HEK293 (cell line): ENCODE measurements around the gene SRI.

Source experiments
- CTCF ChIA-PET: fragments of 350-600 bp; formaldehyde crosslinking; extraction: SDS; loops from one replicate; lab custom pipeline; 2021; ENCODE audit warnings: antibody characterized with exemption; lab: Yijun Ruan, JAX
- POLR2A ChIA-PET: fragments of 300-600 bp; formaldehyde crosslinking; extraction: SDS; loops from one replicate; lab custom pipeline; 2020; ENCODE audit warnings: antibody characterized with exemption, inconsistent platforms; lab: Yijun Ruan, JAX
- H3K27ac ChIP-seq: fragments of 200-500 bp; sonication (Bioruptor generic); 2 replicates; pipeline ENCODE4 v1.5.1; 2014; ENCODE audit warnings: low read depth, low read length, control low read depth, inconsistent platforms; ENCODE audit errors: extremely low read depth
- H3K36me3 ChIP-seq, 2 experiments: fragments of 200-500 bp in 1 of 2; sonication (Bioruptor generic) in 1 of 2; 1 replicate in 1 of 2; 2 replicates in 1 of 2; pipeline ENCODE4 v1.5.1; 2014 to 2017; ENCODE audit warnings: inconsistent platforms in 2 of 2, low read length in 2 of 2; ENCODE audit not compliant: control insufficient read depth in 2 of 2, insufficient read depth in 1 of 2
- H3K4me1 ChIP-seq: fragments of 200-500 bp; sonication (Bioruptor generic); 2 replicates; pipeline ENCODE4 v1.5.1; 2014; ENCODE audit warnings: mild to moderate bottlenecking, low read length, inconsistent platforms; ENCODE audit not compliant: control insufficient read depth, insufficient read depth
- H3K4me3 ChIP-seq: 2 replicates; pipeline ENCODE4 v1.5.1; 2011; ENCODE audit warnings: low read depth, mild to moderate bottlenecking, control low read depth, low read length, moderate library complexity
- H3K9me3 ChIP-seq: fragments of 200-500 bp; sonication (Bioruptor generic); 2 replicates; pipeline ENCODE4 v1.5.1; 2014; ENCODE audit warnings: low read depth, low read length, inconsistent platforms; ENCODE audit not compliant: control insufficient read depth, insufficient read depth
- ATF2 ChIP-seq: fragments of 450-650 bp; formaldehyde crosslinking; IDR thresholded peaks from 2 replicates; pipeline ENCODE4 v1.5.1; 2016; ENCODE audit warnings: missing biosample characterization, missing genetic modification characterization, low read depth
- HIC1 ChIP-seq: fragments of 450-650 bp; formaldehyde crosslinking; IDR thresholded peaks from 2 replicates; pipeline ENCODE4 v1.5.1; 2016; ENCODE audit warnings: missing biosample characterization, missing genetic modification characterization
- IKZF3 ChIP-seq: fragments of 450-650 bp; IDR thresholded peaks from 2 replicates; pipeline ENCODE4 v1.5.0; 2018; ENCODE audit warnings: missing biosample characterization, mild to moderate bottlenecking, missing genetic modification characterization, moderate library complexity
- MZF1 ChIP-seq: fragments of 450-650 bp; formaldehyde crosslinking; IDR thresholded peaks from 2 replicates; pipeline ENCODE4 v1.5.1; 2017; ENCODE audit warnings: missing biosample characterization, missing genetic modification characterization, borderline replicate concordance
- YY1 ChIP-seq: fragments of 450-650 bp; formaldehyde crosslinking; IDR thresholded peaks from 2 replicates; pipeline ENCODE4 v1.5.1; 2018; ENCODE audit warnings: missing biosample characterization, missing genetic modification characterization
- ZBTB1 ChIP-seq: fragments of 450-650 bp; formaldehyde crosslinking; IDR thresholded peaks from 2 replicates; pipeline ENCODE4 v1.5.1; 2016; ENCODE audit warnings: missing biosample characterization, missing genetic modification characterization
- ZBTB7A ChIP-seq: fragments of 450-650 bp; formaldehyde crosslinking; IDR thresholded peaks from 2 replicates; pipeline ENCODE4 v1.5.1; 2016; ENCODE audit warnings: low read depth, missing biosample characterization, missing genetic modification characterization
- ZFHX2 ChIP-seq: fragments of 450-650 bp; formaldehyde crosslinking; conservative IDR thresholded peaks from 2 replicates; pipeline ENCODE4 v1.5.1; 2016; ENCODE audit warnings: missing biosample characterization, missing genetic modification characterization
- ZNF133 ChIP-seq: fragments of 450-650 bp; formaldehyde crosslinking; IDR thresholded peaks from 2 replicates; pipeline ENCODE4 v1.5.1; 2016; ENCODE audit warnings: missing biosample characterization, missing genetic modification characterization
- ZNF157 ChIP-seq: fragments of 450-650 bp; formaldehyde crosslinking; IDR thresholded peaks from 2 replicates; pipeline ENCODE4 v1.5.1; 2016; ENCODE audit warnings: missing biosample characterization, missing genetic modification characterization
- ZNF184 ChIP-seq: fragments of 450-650 bp; IDR thresholded peaks from 2 replicates; pipeline ENCODE4 v1.5.1; 2018; ENCODE audit warnings: missing biosample characterization, mild to moderate bottlenecking, missing genetic modification characterization
- ZNF23 ChIP-seq: fragments of 450-650 bp; formaldehyde crosslinking; IDR thresholded peaks from 2 replicates; pipeline ENCODE4 v1.5.1; 2016; ENCODE audit warnings: missing biosample characterization, missing genetic modification characterization, borderline replicate concordance
- ZNF274 ChIP-seq, 2 experiments: fragments of 200-500 bp in 1 of 2; fragments of 450-650 bp in 1 of 2; sonication (Bioruptor generic) in 1 of 2; formaldehyde crosslinking in 1 of 2; IDR thresholded peaks; 2 replicates each; pipeline versions ENCODE4 v1.5.1 to v1.6.1; 2014 to 2016; ENCODE audit warnings: borderline replicate concordance in 1 of 2, inconsistent platforms in 1 of 2, low read length in 1 of 2, missing biosample characterization in 1 of 2, missing genetic modification characterization in 1 of 2
- ZNF302 ChIP-seq: fragments of 450-650 bp; formaldehyde crosslinking; IDR thresholded peaks from 2 replicates; pipeline ENCODE4 v1.5.1; 2016; ENCODE audit warnings: missing biosample characterization, missing genetic modification characterization, low read depth
- ZNF324 ChIP-seq: fragments of 450-650 bp; formaldehyde crosslinking; IDR thresholded peaks from 2 replicates; pipeline ENCODE4 v1.5.1; 2016; ENCODE audit warnings: missing biosample characterization, missing genetic modification characterization
- ZNF341 ChIP-seq: fragments of 450-650 bp; formaldehyde crosslinking; IDR thresholded peaks from 2 replicates; pipeline ENCODE4; 2016; ENCODE audit warnings: low read depth, missing biosample characterization, missing genetic modification characterization
- ZNF398 ChIP-seq: fragments of 450-650 bp; formaldehyde crosslinking; IDR thresholded peaks from 2 replicates; pipeline ENCODE4 v1.5.1; 2017; ENCODE audit warnings: missing biosample characterization, missing genetic modification characterization
- ZNF426 ChIP-seq: fragments of 450-650 bp; formaldehyde crosslinking; IDR thresholded peaks from 2 replicates; pipeline ENCODE4 v1.5.1; 2017; ENCODE audit warnings: missing biosample characterization, missing genetic modification characterization, mild to moderate bottlenecking, inconsistent platforms, moderate library complexity
- ZNF510 ChIP-seq: fragments of 450-650 bp; formaldehyde crosslinking; IDR thresholded peaks from 2 replicates; pipeline ENCODE4 v1.5.1; 2018; ENCODE audit warnings: mild to moderate bottlenecking, missing genetic modification characterization, missing biosample characterization; ENCODE audit not compliant: insufficient replicate concordance
- ZNF514 ChIP-seq: fragments of 450-650 bp; formaldehyde crosslinking; IDR thresholded peaks from 2 replicates; pipeline ENCODE4 v1.5.1; 2016; ENCODE audit warnings: missing biosample characterization, missing genetic modification characterization
- ZNF555 ChIP-seq: fragments of 450-650 bp; formaldehyde crosslinking; conservative IDR thresholded peaks from 2 replicates; pipeline ENCODE4 v1.5.1; 2017; ENCODE audit warnings: missing biosample characterization, mild to moderate bottlenecking, missing genetic modification characterization, inconsistent platforms
- ZNF600 ChIP-seq: fragments of 450-650 bp; formaldehyde crosslinking; IDR thresholded peaks from 2 replicates; pipeline ENCODE4 v1.5.1; 2016; ENCODE audit warnings: missing biosample characterization, missing genetic modification characterization
- ZNF658 ChIP-seq: fragments of 450-650 bp; formaldehyde crosslinking; IDR thresholded peaks from 2 replicates; pipeline ENCODE4; 2016; ENCODE audit warnings: missing biosample characterization, missing genetic modification characterization
- ZSCAN18 ChIP-seq: fragments of 450-650 bp; formaldehyde crosslinking; IDR thresholded peaks from 2 replicates; pipeline ENCODE4 v1.5.1; 2016; ENCODE audit warnings: missing biosample characterization, missing genetic modification characterization

SRI gene

GRCh38 chr7:88260719-88261118, 40.9 kb upstream of the SRI start:
- Histone ChIP-seq H3K36me3 (no peaks in the 10 kb centered on the region), H3K27ac (no peak overlapping the region), H3K4me1 (no peaks in the 10 kb centered on the region), H3K9me3 (no peaks in the 10 kb centered on the region)
- POLR2A ChIA-PET, result no interaction called here
- CTCF ChIA-PET, result interaction anchor here (1.0 kb wide), 1 partner anchor 141 kb away, joined by 3 read pairs; no protein-coding TSS in a partner anchor
- TF ChIP-seq YY1 (tag by site-specific recombination) (no peak), ZNF157 (tag by site-specific recombination) (no peak), ZNF133 (tag by site-specific recombination) (no peak), MZF1 (tag by site-specific recombination) (no peak), ZNF23 (tag by site-specific recombination) (no peak), ZNF658 (tag by site-specific recombination) (no peak), IKZF3 (no peak), ZNF341 (tag by site-specific recombination) (no peak), ZNF510 (tag by site-specific recombination) (no peak), ZNF324 (tag by site-specific recombination) (no peak), ATF2 (tag by site-specific recombination) (no peak), ZNF555 (tag by site-specific recombination) (no peak), HIC1 (no peak), ZNF600 (tag by site-specific recombination) (no peak), ZNF184 (tag by site-specific recombination) (no peak), ZNF426 (tag by site-specific recombination) (no peak), ZSCAN18 (tag by site-specific recombination) (no peak)
- TF ChIP-seq, all 188 proteins: peak for 0
- no peak overlapping the region for H3K4me3 ChIP-seq

- no peaks in the 10 kb centered on the region for H3K36me3 ChIP-seq
- ChIA-PET CTCF (interaction anchor here (1.0 kb wide), 1 partner anchor 142 kb away, joined by 3 read pairs; no protein-coding TSS in a partner anchor), POLR2A (no interaction called here)
- TF ChIP-seq ZNF514, result no peak
- TF ChIP-seq HIC1, result no peak
- no peak for TF ChIP-seq ZBTB1 (tag by site-specific recombination)
- TF ChIP-seq ZNF398 (tag by site-specific recombination), result no peak
- no peak for TF ChIP-seq ZBTB7A (tag by site-specific recombination)
- TF ChIP-seq ZFHX2 (tag by site-specific recombination), result no peak
- no peak for TF ChIP-seq ZNF274 (IDR thresholded peaks at IDR 0.05; ENCODE audit: low read length)
- no peak for TF ChIP-seq ZNF274 (tag by site-specific recombination; IDR thresholded peaks at IDR 0.05; ENCODE audit: borderline replicate concordance)
- no peak for TF ChIP-seq ZNF302 (tag by site-specific recombination)
- H3K4me1 ChIP-seq, result no peaks in the 10 kb centered on the region
- no peak overlapping the region for H3K27ac ChIP-seq
- no peaks in the 10 kb centered on the region for H3K9me3 ChIP-seq
- no peak overlapping the region for H3K4me3 ChIP-seq
Observed at GRCh38 chr7:88259656-88260380, 40.0 kb upstream of the SRI start.
